ENCODE data around the gene MAML3. TPM values are rescaled to one million over a fixed set of nuclear protein-coding genes. Genes with fewer than 3 reads are reported as not detected.
A peak's percentile ranks its signal among the peaks of the same experiment; 100 is the strongest.

MAML3 gene
- 10 to 100 TPM in 5 of 6 donors, 1 to 10 TPM in 1; 9.6 to 31.4 (median 14.5) TPM for total RNA-seq

GRCh38 chr4:140153718-140154571, at the start of gene MAML3:
MAML3 (minus strand) TSS chr4:140154184; CDS start chr4:140153327, 857 bp downstream.
- H3K4me1 ChIP-seq: peaks cover 5 to 23% (median 12%) of the 10 kb centered on the region in 4 donors
- H3K4me3 ChIP-seq: peak within 1 kb of the TSS; percentile 63 to 88 (median 78)
- ATAC-seq (ENCODE audit: low FRiP score in 2 of 2): peak; percentile 87
- peak; percentile 94 to 98 for DNase-seq
- TF ChIP-seq POLR2A (IDR thresholded peaks at IDR 0.05): peak; percentile 52 to 91 (median 72)
- peak in 2 of 4 donors; percentile 32 to 44 for TF ChIP-seq EP300 (IDR thresholded peaks at IDR 0.05)
- peak; percentile 88 to 98 for TF ChIP-seq POLR2AphosphoS5 (IDR thresholded peaks at IDR 0.05)
- TF ChIP-seq CTCF (IDR thresholded peaks at IDR 0.05): peak in 4 of 6 experiments; percentile 24 to 37 (median 32)
- no peaks in the 10 kb centered on the region for H3K36me3 ChIP-seq
- no peaks in the 10 kb centered on the region for H3K27me3 ChIP-seq
- no peaks in the 10 kb centered on the region for H3K9me3 ChIP-seq
- 1% methylated on average over 32 to 79 of the region's 79 CpGs for WGBS, 2 donors
- H3K27ac ChIP-seq: peak within 1 kb of the TSS; percentile 99

DNA sequence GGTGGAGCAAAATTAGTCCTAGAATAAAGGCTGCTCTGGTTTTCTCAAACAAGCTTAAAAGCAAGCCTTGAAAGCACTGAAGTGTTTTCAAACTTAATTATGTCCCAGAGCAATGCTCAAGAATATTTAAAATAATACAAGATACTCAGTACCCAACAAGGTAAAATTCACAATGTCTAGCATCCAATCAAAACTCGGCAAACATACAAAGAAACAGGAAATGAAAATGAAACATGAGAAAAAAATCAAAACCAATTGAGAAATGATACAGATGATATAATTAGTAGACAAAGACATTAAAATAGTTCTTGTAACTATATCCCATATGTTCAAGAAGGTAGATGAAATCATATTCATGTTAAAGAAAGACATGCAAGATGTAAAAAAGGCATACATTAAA, 45.0 kb upstream of the MAML3 start:
- no peak for ATAC-seq (ENCODE audit: low FRiP score in 2 of 2)
- no peak overlapping the region for H3K4me3 ChIP-seq
- no peaks in the 10 kb centered on the region for H3K36me3 ChIP-seq
- DNase-seq: no peak
- no peak for TF ChIP-seq POLR2A (IDR thresholded peaks at IDR 0.05)
- TF ChIP-seq CTCF (IDR thresholded peaks at IDR 0.05): no peak
- TF ChIP-seq POLR2AphosphoS5 (IDR thresholded peaks at IDR 0.05): no peak
- no peak for TF ChIP-seq EP300 (IDR thresholded peaks at IDR 0.05)
- H3K27me3 ChIP-seq: no peaks in the 10 kb centered on the region
- H3K27ac ChIP-seq: no peak overlapping the region
- no peaks in the 10 kb centered on the region for H3K9me3 ChIP-seq
- 69 to 79% methylated on average over 1 of the region's 1 CpG for WGBS, 2 donors
- H3K4me1 ChIP-seq: no peaks in the 10 kb centered on the region

DNA sequence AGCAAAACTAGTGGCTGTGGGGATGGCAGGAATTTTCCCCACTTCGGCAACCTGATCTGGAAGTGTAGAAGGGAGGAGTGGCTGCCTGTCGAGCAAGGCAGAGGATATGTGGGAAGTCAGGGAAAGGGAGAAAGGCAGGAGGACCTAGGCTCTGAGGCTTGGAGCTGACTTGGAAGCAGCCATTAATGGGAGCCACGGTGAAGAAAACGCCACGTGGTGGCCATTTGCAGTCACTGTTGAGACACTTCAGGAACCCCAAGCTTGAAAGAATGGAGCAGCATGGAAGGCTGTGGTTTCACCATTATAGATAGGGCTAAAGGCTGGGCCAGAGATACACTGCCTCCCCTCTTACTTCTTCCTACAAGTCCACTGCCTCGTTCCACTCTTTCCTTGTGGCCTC, 41.8 kb upstream of the MAML3 start:
- Histone ChIP-seq H3K27me3 (no peaks in the 10 kb centered on the region), H3K27ac (no peak overlapping the region), H3K4me1 (no peaks in the 10 kb centered on the region), H3K9me3 (no peaks in the 10 kb centered on the region), H3K4me3 (no peak overlapping the region), H3K36me3 (no peaks in the 10 kb centered on the region)
- TF ChIP-seq POLR2A (IDR thresholded peaks at IDR 0.05) (no peak), POLR2AphosphoS5 (IDR thresholded peaks at IDR 0.05) (no peak), CTCF (IDR thresholded peaks at IDR 0.05) (no peak), EP300 (IDR thresholded peaks at IDR 0.05) (no peak)
- ATAC-seq (ENCODE audit: low FRiP score in 2 of 2) (no peak), DNase-seq (no peak)
- WGBS, 2 donors: 90 to 91% methylated on average over 6 of the region's 6 CpGs

DNA sequence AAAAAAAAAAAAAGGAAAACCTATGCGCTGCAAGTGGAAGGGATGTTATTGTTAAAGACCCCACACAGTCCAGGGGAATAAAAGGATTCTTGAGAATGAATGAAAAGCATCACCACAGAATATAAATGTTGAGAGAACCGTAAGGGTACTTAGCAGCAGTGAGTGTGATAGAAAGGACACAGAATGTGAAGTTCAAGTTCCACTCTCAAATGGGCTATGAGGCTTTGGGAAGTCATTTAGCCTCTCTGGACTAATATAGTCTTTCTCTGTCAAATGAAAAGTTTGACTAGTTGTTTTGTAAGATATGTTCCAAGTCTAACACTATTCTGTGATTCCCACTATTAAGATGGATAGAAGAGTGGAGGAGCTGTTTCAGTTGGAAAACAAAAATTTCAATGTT, 35.8 kb upstream of the MAML3 start:
- ATAC-seq (ENCODE audit: low FRiP score in 2 of 2): no peak
- no peak overlapping the region for H3K4me3 ChIP-seq
- WGBS, 2 donors: 67 to 73% methylated on average over 2 of the region's 2 CpGs

More for the DNA sequence above, 35.8 kb upstream of the MAML3 start:
- Histone ChIP-seq H3K4me1 (peaks cover 0 to 4% (median 0%) of the 10 kb centered on the region in 4 donors), H3K27me3 (no peaks in the 10 kb centered on the region), H3K36me3 (no peaks in the 10 kb centered on the region), H3K27ac (no peak overlapping the region), H3K9me3 (no peaks in the 10 kb centered on the region)
- TF ChIP-seq CTCF (IDR thresholded peaks at IDR 0.05): no peak
- TF ChIP-seq EP300 (IDR thresholded peaks at IDR 0.05): no peak
- no peak for TF ChIP-seq POLR2A (IDR thresholded peaks at IDR 0.05)
- TF ChIP-seq POLR2AphosphoS5 (IDR thresholded peaks at IDR 0.05): no peak
- no peak for DNase-seq

Measured in upper lobe of left lung (tissue), 6 donors.